Peyer's patch (tissue), 4 donors: ENCODE data around the gene ABHD17A.

Source experiments
- POLR2A ChIP-seq, 2 donors: fragments of 450-650 bp; IDR thresholded peaks; one replicate each; pipeline ENCODE4 v1.5.1; 2017; ENCODE audit warnings: antibody characterized with exemption in 2 of 2, mild to moderate bottlenecking in 2 of 2, moderate library complexity in 2 of 2
- TF ChIP-seq, protein P1 (sequence below), 6 experiments: fragments of 450-650 bp in 4 of 6; fragments of 200-600 bp in 2 of 6; sonication (generic) in 1 of 6; IDR thresholded peaks; one replicate each; pipeline ENCODE4 v1.5.1; 2017 to 2019; ENCODE audit warnings: antibody characterized with exemption in 6 of 6, mild to moderate bottlenecking in 3 of 6, moderate library complexity in 1 of 6

DNA sequence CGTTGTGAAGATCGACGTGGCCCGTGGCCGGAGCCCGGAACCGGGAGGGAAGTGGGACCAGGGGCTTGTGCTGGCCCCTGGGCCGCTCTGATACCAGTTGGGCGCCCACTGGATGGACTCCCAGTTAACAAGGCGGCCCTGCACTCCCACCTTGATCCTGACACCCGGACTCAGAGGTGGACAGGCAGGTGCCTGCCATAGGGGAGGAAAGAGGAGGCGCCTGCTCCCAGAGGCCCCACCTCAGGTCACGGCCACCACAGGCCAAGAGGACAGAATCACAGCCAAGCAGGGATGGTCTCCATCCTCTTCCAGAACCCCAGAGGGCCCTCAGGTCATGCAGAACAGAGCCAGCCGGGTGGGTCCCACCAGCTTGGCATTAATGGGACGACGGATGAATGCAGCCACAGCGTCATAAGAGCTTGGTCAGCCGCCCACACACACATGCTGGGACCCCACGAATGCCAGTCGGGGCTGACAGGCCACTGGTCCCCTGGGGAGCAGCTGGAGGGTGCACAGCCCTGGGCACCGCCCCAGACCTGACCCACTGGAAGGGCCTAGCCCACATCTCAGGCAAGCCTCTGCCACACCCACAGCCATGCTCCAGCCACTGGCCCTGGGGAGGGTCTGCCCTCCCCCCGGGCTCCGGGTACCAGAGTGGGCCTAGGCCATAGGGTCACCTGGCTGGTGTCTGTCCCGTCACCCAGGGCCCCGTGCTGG is 12.3 kb downstream of the ABHD17A start:
- TF ChIP-seq, protein P1, sequence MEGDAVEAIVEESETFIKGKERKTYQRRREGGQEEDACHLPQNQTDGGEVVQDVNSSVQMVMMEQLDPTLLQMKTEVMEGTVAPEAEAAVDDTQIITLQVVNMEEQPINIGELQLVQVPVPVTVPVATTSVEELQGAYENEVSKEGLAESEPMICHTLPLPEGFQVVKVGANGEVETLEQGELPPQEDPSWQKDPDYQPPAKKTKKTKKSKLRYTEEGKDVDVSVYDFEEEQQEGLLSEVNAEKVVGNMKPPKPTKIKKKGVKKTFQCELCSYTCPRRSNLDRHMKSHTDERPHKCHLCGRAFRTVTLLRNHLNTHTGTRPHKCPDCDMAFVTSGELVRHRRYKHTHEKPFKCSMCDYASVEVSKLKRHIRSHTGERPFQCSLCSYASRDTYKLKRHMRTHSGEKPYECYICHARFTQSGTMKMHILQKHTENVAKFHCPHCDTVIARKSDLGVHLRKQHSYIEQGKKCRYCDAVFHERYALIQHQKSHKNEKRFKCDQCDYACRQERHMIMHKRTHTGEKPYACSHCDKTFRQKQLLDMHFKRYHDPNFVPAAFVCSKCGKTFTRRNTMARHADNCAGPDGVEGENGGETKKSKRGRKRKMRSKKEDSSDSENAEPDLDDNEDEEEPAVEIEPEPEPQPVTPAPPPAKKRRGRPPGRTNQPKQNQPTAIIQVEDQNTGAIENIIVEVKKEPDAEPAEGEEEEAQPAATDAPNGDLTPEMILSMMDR (IDR thresholded peaks at IDR 0.05), result no peak
- TF ChIP-seq POLR2A (IDR thresholded peaks at IDR 0.05), result no peak
